K562 (cell line): ENCODE results near the gene CYBB. TPM values are rescaled to one million over a fixed set of nuclear protein-coding genes. Genes with fewer than 3 reads are reported as not detected.

Source experiments
- ATAC-seq: fragments of 200-7000 bp; cut with Tn5 transposase; 3 replicates; pipeline ENCODE4 v1.9.1; 2020; ENCODE audit warnings: moderate library complexity
- BruUV-seq: library from RNA; stranded (reverse); fragments of 400-500 nt; replicated peaks from 2 replicates; lab custom pipeline; 2021; lab: Mats Ljungman, UMichigan
- CTCF ChIA-PET: fragments of 300-600 bp; formaldehyde crosslinking; extraction: SDS; loops from one replicate; lab custom pipeline; 2021; ENCODE audit warnings: low intra/inter-chr PET ratio; lab: Yijun Ruan, JAX
- POLR2A ChIA-PET: fragments of 300-600, 350-650 bp; sonication (Branson Sonifier 250); formaldehyde crosslinking; extraction: SDS; loops from one replicate; lab custom pipeline; 2021; ENCODE audit warnings: antibody characterized with exemption, inconsistent platforms; lab: Yijun Ruan, JAX
- DNase-seq, 4 experiments: peaks; one replicate each; pipeline versions ENCODE4 v3.0.0 to v3.0.0-alpha.2; 2011 to 2018; ENCODE audit warnings: low spot score in 3 of 4, mixed read lengths in 3 of 4; ENCODE audit errors: extremely low read depth in 1 of 4
- FAIRE-seq: peaks from 2 replicates; lab custom pipeline; 2011; peaks lifted over from hg19 to GRCh38; lab: Jason Lieb, UNC
- H2AFZ ChIP-seq: 2 replicates; pipeline ENCODE4 v1.6.0; 2011; ENCODE audit warnings: low read depth, low read length, control low read depth, inconsistent platforms
- H3K27ac ChIP-seq: fragments of 200-600 bp; 3 replicates; pipeline ENCODE4 v1.8.0; 2011; ENCODE audit warnings: low read depth, mild to moderate bottlenecking, control low read depth, inconsistent platforms, low read length, moderate library complexity, mixed read lengths; ENCODE audit errors: extremely low read depth
- H3K27me3 ChIP-seq, 2 experiments: fragments of 300-600 bp in 1 of 2; 2 replicates in 1 of 2; 3 replicates in 1 of 2; pipeline versions ENCODE4 v1.6.0 to v1.8.0; 2011; ENCODE audit warnings: inconsistent platforms in 2 of 2, low read length in 2 of 2, mild to moderate bottlenecking in 1 of 2, mixed read lengths in 1 of 2, moderate library complexity in 1 of 2; ENCODE audit not compliant: control insufficient read depth in 2 of 2, insufficient read depth in 2 of 2
- H3K36me3 ChIP-seq: fragments of 300-600 bp; 3 replicates; pipeline ENCODE4 v1.8.0; 2011; ENCODE audit warnings: mild to moderate bottlenecking, low read length, inconsistent platforms; ENCODE audit not compliant: control insufficient read depth, insufficient read depth
- H3K4me1 ChIP-seq, 2 experiments: fragments of 200-600 bp in 1 of 2; replicated peaks in 1 of 2; 2 replicates in 1 of 2; 3 replicates in 1 of 2; pipeline versions ENCODE4 v1.5.1 to v1.8.0; 2011; ENCODE audit warnings: inconsistent platforms in 2 of 2, low read length in 2 of 2, mild to moderate bottlenecking in 1 of 2, mixed read lengths in 1 of 2, moderate library complexity in 1 of 2; ENCODE audit not compliant: control insufficient read depth in 2 of 2, insufficient read depth in 2 of 2
- H3K4me2 ChIP-seq: 2 replicates; pipeline ENCODE4 v1.6.1; 2011; ENCODE audit warnings: low read length, control low read depth, inconsistent platforms, mixed read lengths; ENCODE audit not compliant: insufficient read depth
- H3K4me3 ChIP-seq: fragments of 200-600 bp; sonication (generic), shearing (Covaris generic); 2 replicates; pipeline ENCODE4 v1.5.1; 2016; ENCODE audit warnings: control low read depth, inconsistent platforms
- H3K79me2 ChIP-seq: fragments of 200-600 bp; 3 replicates; pipeline ENCODE4 v1.8.0; 2011; ENCODE audit warnings: low read length, inconsistent platforms; ENCODE audit not compliant: control insufficient read depth, insufficient read depth
- H3K9ac ChIP-seq, 2 experiments: 2 replicates each; pipeline versions ENCODE4 v1.6.0 to v1.6.1; 2011; ENCODE audit warnings: low read depth in 2 of 2, low read length in 2 of 2, control low read depth in 1 of 2, inconsistent platforms in 1 of 2, mild to moderate bottlenecking in 1 of 2, mixed read lengths in 1 of 2; ENCODE audit not compliant: insufficient read depth in 1 of 2
- H3K9me1 ChIP-seq: one replicate; pipeline ENCODE4 v1.6.0; 2011; ENCODE audit warnings: inconsistent platforms, mild to moderate bottlenecking, low read length, moderate library complexity; ENCODE audit not compliant: control insufficient read depth, insufficient read depth
- H3K9me3 ChIP-seq: replicated peaks from 2 replicates; pipeline ENCODE4 v1.5.1; 2011; ENCODE audit warnings: low read depth, low read length, inconsistent platforms; ENCODE audit not compliant: control insufficient read depth, insufficient read depth
- H4K20me1 ChIP-seq: replicated peaks from 2 replicates; pipeline ENCODE4 v1.6.1; 2011; ENCODE audit warnings: low read length, inconsistent platforms, mixed read lengths; ENCODE audit not compliant: control insufficient read depth, insufficient read depth
- CBX1 ChIP-seq: sonication (generic); IDR thresholded peaks from 2 replicates; pipeline ENCODE4 v1.6.1; 2016; ENCODE audit warnings: antibody characterized with exemption, low read depth, mild to moderate bottlenecking
- COPS2 ChIP-seq: fragments of 450-650 bp; conservative IDR thresholded peaks from 2 replicates; pipeline ENCODE4 v1.6.1; 2016; ENCODE audit warnings: mild to moderate bottlenecking, moderate library complexity
- EP400 ChIP-seq: fragments of 450-650 bp; IDR thresholded peaks from 2 replicates; pipeline ENCODE4 v1.6.1; 2017; ENCODE audit warnings: antibody characterized with exemption, mild to moderate bottlenecking, moderate library complexity
- HSF4 ChIP-seq: fragments of 250-450 bp; sonication (Bioruptor Pico); IDR thresholded peaks from 2 replicates; pipeline ENCODE4 v2.1.2; 2022; ENCODE audit warnings: mild to moderate bottlenecking, moderate library complexity, borderline replicate concordance
- MAFF ChIP-seq: IDR thresholded peaks from 2 replicates; pipeline ENCODE4 v1.6.1; 2012; ENCODE audit warnings: low read length, improper control_type of control experiment
- PRMT5 ChIP-seq: sonication (generic); formaldehyde crosslinking; IDR thresholded peaks from 2 replicates; pipeline ENCODE4 v1.5.0; 2020; ENCODE audit warnings: missing genetic modification reagents
- RBM14 ChIP-seq: fragments of 200-400 bp; formaldehyde crosslinking; IDR thresholded peaks from 2 replicates; pipeline ENCODE4 v1.6.1; 2018; ENCODE audit warnings: low read depth, mild to moderate bottlenecking, low read length, moderate library complexity, borderline replicate concordance; ENCODE audit not compliant: insufficient read depth
- RBM22 ChIP-seq: fragments of 200-400 bp; formaldehyde crosslinking; IDR thresholded peaks from 2 replicates; pipeline ENCODE4 v1.6.1; 2018; ENCODE audit warnings: low read length, low read depth; ENCODE audit not compliant: poor library complexity, severe bottlenecking
- SAP30 ChIP-seq: fragments of 200-600 bp; sonication (generic); IDR thresholded peaks from 2 replicates; pipeline ENCODE4 v1.6.1; 2012; ENCODE audit warnings: borderline replicate concordance, low read depth, mild to moderate bottlenecking, moderate library complexity, low read length, control low read depth, inconsistent platforms; ENCODE audit not compliant: insufficient read depth, poor library complexity, severe bottlenecking
- SNIP1 ChIP-seq: fragments of 450-650 bp; IDR thresholded peaks from 2 replicates; pipeline ENCODE4 v1.7.1; 2017; ENCODE audit warnings: low read depth, mild to moderate bottlenecking
- ZBTB17 ChIP-seq: fragments of 450-650 bp; formaldehyde crosslinking; IDR thresholded peaks from 2 replicates; pipeline ENCODE4 v1.4.0; 2020; ENCODE audit warnings: mild to moderate bottlenecking
- ZNF280B ChIP-seq: fragments of 250-450 bp; sonication (Bioruptor Pico); IDR thresholded peaks from 2 replicates; pipeline ENCODE4 v1.5.1; 2021; ENCODE audit warnings: mild to moderate bottlenecking
- ZNF785 ChIP-seq: fragments of 250-450 bp; sonication (Bioruptor Pico); IDR thresholded peaks from 2 replicates; pipeline ENCODE4 v1.4.0; 2020; ENCODE audit warnings: mild to moderate bottlenecking
- WGBS: fragments of 100-300 bp; shearing (Covaris generic); methylation state at CpG from one replicate; pipeline ENCODE4 v1.1.6; 2016; ENCODE audit warnings: low coverage, mixed read lengths; ENCODE audit not compliant: insufficient coverage; ENCODE audit errors: missing lambda C conversion rate; 5-methylcytosine and 5-hydroxymethylcytosine counted together
- in situ Hi-C: fragments of 300-500 bp; cut with MboI; formaldehyde crosslinking; loops from 4 replicates; pipeline ENCODE4 v1.15.0; 2018; ENCODE audit warnings: inconsistent platforms, mixed read lengths
- intact Hi-C: fragments of 100-400 bp; cut with micrococcal nuclease; formaldehyde crosslinking; loops from 2 replicates; pipeline ENCODE4 v1.14.2; 2022
- polyA plus RNA-seq, 8 experiments: library from polyadenylated mRNA; depleted of rRNA in 4 of 8; stranded (reverse) in 5 of 8; unstranded in 3 of 8; fragments of >200 nt; fragmentation: Nextera tagmentation in 2 of 8; fragmentation: Illumina TruSeq in 1 of 8; extraction: Ambion mirVana in 2 of 8; extraction: Trizol in 1 of 8; gene quantifications; 2 replicates each; pipeline versions ENCODE4 v1.2.1 to v1.2.3, GENCODE V29; 2011 to 2014; ENCODE audit warnings: inconsistent platforms in 1 of 8, missing spikeins in 1 of 8
- total RNA-seq, 7 experiments: library from RNA; depleted of rRNA in 6 of 7; stranded (reverse); fragments of >200 nt in 6 of 7; fragmentation: Illumina TruSeq in 2 of 7; extraction: Trizol in 2 of 7; gene quantifications; 2 replicates each; pipeline versions ENCODE4 v1.2.1 to v1.2.3, GENCODE V29; 2011 to 2021; ENCODE audit warnings: low replicate concordance in 1 of 7
- TF ChIP-seq, protein P1 (sequence below), 3 experiments: fragments of 200-800 bp in 1 of 3; fragments of 250-450 bp in 1 of 3; fragments of 450-650 bp in 1 of 3; sonication (Bioruptor Pico) in 1 of 3; sonication (Bioruptor generic) in 1 of 3; formaldehyde crosslinking in 1 of 3; IDR thresholded peaks; 2 replicates each; pipeline versions ENCODE4 v1.6.1 to v1.8.0; 2016 to 2022; ENCODE audit warnings: mild to moderate bottlenecking in 2 of 3, missing genetic modification characterization in 2 of 3, missing compliant biosample characterization in 1 of 3, moderate library complexity in 1 of 3
- TF ChIP-seq, protein P2 (sequence below): fragments of 250-450 bp; sonication (Bioruptor Pico); IDR thresholded peaks from 2 replicates; pipeline ENCODE4 v1.9.0; 2021; ENCODE audit warnings: mild to moderate bottlenecking

CYBB gene
- total and polyA plus RNA-seq, 9 of the 15 experiments (the other 6 are each of a cell fraction or from before 2014, with no cell fraction given): 0.25 to 1.3 (median 0.74) TPM

DNA sequence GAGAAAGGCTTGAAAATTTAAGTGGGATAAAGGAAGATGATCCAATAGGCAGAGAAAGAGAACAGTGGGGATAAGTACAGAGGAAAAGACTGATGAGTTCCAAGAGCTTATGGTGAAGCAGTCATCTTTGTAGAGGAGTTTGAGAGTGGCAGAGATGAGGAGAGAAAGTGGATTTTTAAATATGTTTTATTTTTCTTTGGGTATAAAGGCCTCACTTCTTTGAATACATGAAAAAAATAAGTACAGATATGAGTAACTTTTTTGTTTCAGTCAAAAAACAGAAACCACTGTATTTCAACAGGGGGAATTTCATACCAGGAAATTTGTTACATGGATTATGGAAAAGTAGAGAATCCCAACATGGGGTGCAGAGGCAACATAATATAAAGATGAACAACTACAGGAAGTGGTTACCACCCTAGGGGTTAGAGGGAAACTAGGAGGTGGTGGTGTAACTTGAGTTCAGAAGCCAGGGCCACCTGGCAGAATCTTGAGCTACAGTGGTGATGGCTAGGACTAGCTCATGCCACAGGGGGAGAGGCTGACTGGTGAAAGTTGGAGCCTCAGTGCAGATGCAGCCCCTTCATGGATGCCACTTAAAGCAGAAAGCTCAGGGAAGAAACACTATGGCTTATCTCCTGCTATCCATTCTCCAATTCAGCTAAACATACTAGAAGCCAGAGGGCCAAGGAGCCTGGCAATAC lies 3.4 kb upstream of the CYBB start:
- no peak for ATAC-seq

DNA sequence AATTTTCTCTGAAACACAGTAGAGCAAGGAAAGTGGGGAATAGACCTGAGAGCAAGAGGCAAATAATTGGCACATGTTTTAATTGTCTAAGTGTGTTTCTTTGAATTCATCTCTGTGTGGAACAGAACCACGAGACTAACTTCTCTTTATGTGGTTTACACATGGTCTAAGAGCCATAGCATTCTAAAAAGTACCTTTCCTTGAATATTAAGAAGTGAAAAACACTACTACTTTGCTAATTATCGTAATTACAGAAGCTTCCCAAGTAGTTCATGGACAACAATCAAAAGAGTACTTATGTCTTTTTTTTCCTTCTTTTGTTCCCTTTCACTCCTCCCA lies 2.9 kb upstream of the CYBB start:
- no peak overlapping the region for H3K4me2 ChIP-seq
- ChIA-PET CTCF (no interaction called here), POLR2A (interaction anchor here (0.9 kb wide), 1 partner anchor 8 kb away, joined by 3 read pairs; no protein-coding TSS in a partner anchor)
- WGBS: 10% methylated on average over 2 of the region's 2 CpGs
- no peaks in the 10 kb centered on the region for H3K36me3 ChIP-seq
- in situ Hi-C loops: no loop called here
- H3K4me1 ChIP-seq: peaks cover 0 to 5% of the 10 kb centered on the region in 2 experiments; a peak in 2 of 5 replicates
- H3K27me3 ChIP-seq: no peaks in the 10 kb centered on the region
- FAIRE-seq (no peak), ATAC-seq (no peak), DNase-seq (no peak)
- H3K4me3 ChIP-seq: no peak overlapping the region
- intact Hi-C loops: no loop called here
- no peak overlapping the region for H3K9ac ChIP-seq
- H4K20me1 ChIP-seq: no peaks in the 10 kb centered on the region
- no TSS peak for BruUV-seq
- H3K79me2 ChIP-seq: no peaks in the 10 kb centered on the region
- H2AFZ ChIP-seq: no peak overlapping the region
- no peaks in the 10 kb centered on the region for H3K9me3 ChIP-seq
- no peaks in the 10 kb centered on the region for H3K9me1 ChIP-seq
- no peak overlapping the region for H3K27ac ChIP-seq
- TF ChIP-seq ZNF280B (CRISPR knock-in tag) (no peak), SNIP1 (no peak), MAFF (no peak), SAP30 (no peak)
- TF ChIP-seq, protein P1, sequence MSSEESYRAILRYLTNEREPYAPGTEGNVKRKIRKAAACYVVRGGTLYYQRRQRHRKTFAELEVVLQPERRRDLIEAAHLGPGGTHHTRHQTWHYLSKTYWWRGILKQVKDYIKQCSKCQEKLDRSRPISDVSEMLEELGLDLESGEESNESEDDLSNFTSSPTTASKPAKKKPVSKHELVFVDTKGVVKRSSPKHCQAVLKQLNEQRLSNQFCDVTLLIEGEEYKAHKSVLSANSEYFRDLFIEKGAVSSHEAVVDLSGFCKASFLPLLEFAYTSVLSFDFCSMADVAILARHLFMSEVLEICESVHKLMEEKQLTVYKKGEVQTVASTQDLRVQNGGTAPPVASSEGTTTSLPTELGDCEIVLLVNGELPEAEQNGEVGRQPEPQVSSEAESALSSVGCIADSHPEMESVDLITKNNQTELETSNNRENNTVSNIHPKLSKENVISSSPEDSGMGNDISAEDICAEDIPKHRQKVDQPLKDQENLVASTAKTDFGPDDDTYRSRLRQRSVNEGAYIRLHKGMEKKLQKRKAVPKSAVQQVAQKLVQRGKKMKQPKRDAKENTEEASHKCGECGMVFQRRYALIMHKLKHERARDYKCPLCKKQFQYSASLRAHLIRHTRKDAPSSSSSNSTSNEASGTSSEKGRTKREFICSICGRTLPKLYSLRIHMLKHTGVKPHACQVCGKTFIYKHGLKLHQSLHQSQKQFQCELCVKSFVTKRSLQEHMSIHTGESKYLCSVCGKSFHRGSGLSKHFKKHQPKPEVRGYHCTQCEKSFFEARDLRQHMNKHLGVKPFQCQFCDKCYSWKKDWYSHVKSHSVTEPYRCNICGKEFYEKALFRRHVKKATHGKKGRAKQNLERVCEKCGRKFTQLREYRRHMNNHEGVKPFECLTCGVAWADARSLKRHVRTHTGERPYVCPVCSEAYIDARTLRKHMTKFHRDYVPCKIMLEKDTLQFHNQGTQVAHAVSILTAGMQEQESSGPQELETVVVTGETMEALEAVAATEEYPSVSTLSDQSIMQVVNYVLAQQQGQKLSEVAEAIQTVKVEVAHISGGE (CRISPR knock-in tag; IDR thresholded peaks at IDR 0.05): no peak

More for the DNA sequence above, 3.4 kb upstream of the CYBB start:
- Histone ChIP-seq H3K9ac (no peak overlapping the region), H3K79me2 (no peaks in the 10 kb centered on the region), H3K27me3 (no peaks in the 10 kb centered on the region), H2AFZ (no peak overlapping the region), H3K9me3 (no peaks in the 10 kb centered on the region), H3K4me2 (no peak overlapping the region), H3K36me3 (no peaks in the 10 kb centered on the region), H4K20me1 (no peaks in the 10 kb centered on the region), H3K4me3 (no peak overlapping the region), H3K4me1 (peaks cover 0 to 1% of the 10 kb centered on the region in 2 experiments; a peak in 2 of 5 replicates), H3K9me1 (no peaks in the 10 kb centered on the region), H3K27ac (no peak overlapping the region)
- ChIA-PET CTCF (no interaction called here), POLR2A (interaction anchor here (0.5 to 0.9 kb wide), 2 partner anchors 8 to 124 kb away, joined by 3 read pairs; no protein-coding TSS in a partner anchor)
- FAIRE-seq (no peak), DNase-seq (no peak)
- no peak for TF ChIP-seq COPS2
- TF ChIP-seq, protein P2, sequence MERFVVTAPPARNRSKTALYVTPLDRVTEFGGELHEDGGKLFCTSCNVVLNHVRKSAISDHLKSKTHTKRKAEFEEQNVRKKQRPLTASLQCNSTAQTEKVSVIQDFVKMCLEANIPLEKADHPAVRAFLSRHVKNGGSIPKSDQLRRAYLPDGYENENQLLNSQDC (CRISPR knock-in tag): no peak
- TF ChIP-seq EP400: no peak
- TF ChIP-seq HSF4 (CRISPR knock-in tag): no peak
- TF ChIP-seq ZNF785 (CRISPR knock-in tag): no peak
- TF ChIP-seq PRMT5: no peak
- no peak for TF ChIP-seq RBM14
- TF ChIP-seq RBM22: no peak
- TF ChIP-seq ZBTB17 (CRISPR knock-in tag): no peak
- TF ChIP-seq CBX1: no peak
- no TSS peak for BruUV-seq
- intact Hi-C loops: no loop called here
- in situ Hi-C loops: no loop called here
